A549 (cell line): ENCODE results near the gene NACC2. TPM values are rescaled to one million over a fixed set of nuclear protein-coding genes. Genes with fewer than 3 reads are reported as not detected.

Experiments used
- ATAC-seq, 2 experiments: fragments of 200-7000 bp in 1 of 2; fragments of >200 bp in 1 of 2; cut with Nextera tagmentation in 1 of 2; cut with Tn5 transposase in 1 of 2; 3 replicates each; pipeline versions ENCODE4 v1.8.0 to v1.9.1; 2018 to 2020; ENCODE audit warnings: mild to moderate bottlenecking in 1 of 2, moderate library complexity in 1 of 2
- CTCF ChIA-PET: fragments of 300-600 bp; sonication (Branson Sonifier 250); formaldehyde crosslinking; extraction: SDS; loops from one replicate; lab custom pipeline; 2021; ENCODE audit warnings: antibody characterized with exemption, inconsistent platforms; lab: Yijun Ruan, JAX
- POLR2A ChIA-PET: fragments of 350-600 bp; formaldehyde crosslinking; extraction: SDS; loops from one replicate; lab custom pipeline; 2021; ENCODE audit warnings: antibody characterized with exemption, inconsistent platforms; lab: Yijun Ruan, JAX
- DNase-seq, 2 experiments: peaks; one replicate each; pipeline versions ENCODE4 v3.0.0 to v3.0.0-alpha.2; 2011 to 2016; ENCODE audit warnings: low read depth in 1 of 2, low spot score in 1 of 2
- FAIRE-seq: peaks from 2 replicates; lab custom pipeline; 2011; peaks lifted over from hg19 to GRCh38; lab: Jason Lieb, UNC
- H3K27ac ChIP-seq, 2 experiments: fragments of >200 bp; sonication (Bioruptor Twin); formaldehyde crosslinking; 3 replicates each; pipeline ENCODE4 v1.5.1; 2016 to 2017
- H3K4me1 ChIP-seq: fragments of >200 bp; sonication (Bioruptor Twin); formaldehyde crosslinking; 3 replicates; pipeline ENCODE4 v1.6.1; 2016
- H3K4me2 ChIP-seq: fragments of >200 bp; sonication (Bioruptor Twin); formaldehyde crosslinking; 3 replicates; pipeline ENCODE4 v1.6.1; 2016
- H3K4me3 ChIP-seq: fragments of >200 bp; sonication (Bioruptor Twin); formaldehyde crosslinking; 3 replicates; pipeline ENCODE4 v1.5.1; 2016
- H3K9me3 ChIP-seq: fragments of >200 bp; sonication (Bioruptor Twin); formaldehyde crosslinking; 3 replicates; pipeline ENCODE4 v1.6.1; 2016
- CBX8 ChIP-seq: fragments of 200-600 bp; sonication (generic); IDR thresholded peaks from 2 replicates; pipeline ENCODE4 v1.6.1; 2016
- CEBPB ChIP-seq, 2 experiments: fragments of >200 bp in 1 of 2; sonication (Bioruptor Twin) in 1 of 2; formaldehyde crosslinking in 1 of 2; IDR thresholded peaks; 2 replicates each; pipeline ENCODE4 v1.6.1; 2012 to 2016
- EHF ChIP-seq: fragments of 250-450 bp; sonication (Bioruptor Pico); IDR thresholded peaks from 2 replicates; pipeline ENCODE4 v1.5.0; 2020; ENCODE audit warnings: mild to moderate bottlenecking
- EHMT2 ChIP-seq: fragments of 200-600 bp; sonication (generic); IDR thresholded peaks from 2 replicates; pipeline ENCODE4 v1.6.1; 2016; ENCODE audit warnings: antibody characterized with exemption, low read depth, mild to moderate bottlenecking, moderate library complexity
- EP300 ChIP-seq, 2 experiments: fragments of >200 bp; sonication (Bioruptor Twin); formaldehyde crosslinking; IDR thresholded peaks; 2 replicates in 1 of 2; 3 replicates in 1 of 2; pipeline ENCODE4 v1.6.1; 2016 to 2017
- HES2 ChIP-seq: fragments of >200 bp; sonication (Bioruptor Twin); formaldehyde crosslinking; IDR thresholded peaks from 2 replicates; pipeline ENCODE4 v1.6.1; 2016
- HEYL ChIP-seq: fragments of 250-450 bp; sonication (Bioruptor Pico); IDR thresholded peaks from 2 replicates; pipeline ENCODE4 v1.8.0; 2021; ENCODE audit warnings: mild to moderate bottlenecking, moderate library complexity
- HOXB5 ChIP-seq: fragments of 250-450 bp; sonication (Bioruptor Pico); IDR thresholded peaks from 2 replicates; pipeline ENCODE4 v1.5.0; 2020; ENCODE audit warnings: mild to moderate bottlenecking, moderate library complexity
- KDM5A ChIP-seq: fragments of 200-600 bp; sonication (generic); IDR thresholded peaks from 2 replicates; pipeline ENCODE4 v1.6.1; 2016; ENCODE audit warnings: antibody characterized with exemption, mild to moderate bottlenecking
- MAZ ChIP-seq: fragments of 150-350 bp; IDR thresholded peaks from 2 replicates; pipeline ENCODE4 v1.6.1; 2014; ENCODE audit warnings: antibody characterized with exemption, low read depth, low read length, borderline replicate concordance
- MYC ChIP-seq: IDR thresholded peaks from 2 replicates; pipeline ENCODE4 v1.6.1; 2012; ENCODE audit warnings: mild to moderate bottlenecking, inconsistent platforms, low read length, improper control_type of control experiment, borderline replicate concordance
- NPAS2 ChIP-seq: fragments of 250-450 bp; sonication (Bioruptor Pico); IDR thresholded peaks from 2 replicates; pipeline ENCODE4 v1.8.0; 2022; ENCODE audit warnings: mild to moderate bottlenecking, moderate library complexity, borderline replicate concordance
- PBX3 ChIP-seq: IDR thresholded peaks from 2 replicates; pipeline ENCODE4 v1.6.1; 2012
- RARB ChIP-seq: fragments of 250-450 bp; sonication (Bioruptor Pico); IDR thresholded peaks from 2 replicates; pipeline ENCODE4 v1.8.0; 2021; ENCODE audit warnings: mild to moderate bottlenecking, moderate library complexity
- RNF2 ChIP-seq: fragments of 200-600 bp; sonication (generic); IDR thresholded peaks from 2 replicates; pipeline ENCODE4 v1.6.1; 2016; ENCODE audit warnings: low read depth, mild to moderate bottlenecking, antibody characterized with exemption, moderate library complexity, borderline replicate concordance
- ZNF302 ChIP-seq: fragments of 250-450 bp; sonication (Bioruptor Pico); IDR thresholded peaks from 2 replicates; pipeline ENCODE4 v1.9.0; 2021; ENCODE audit warnings: inconsistent platforms, mild to moderate bottlenecking, moderate library complexity
- ZSCAN20 ChIP-seq: fragments of 250-450 bp; sonication (Bioruptor Pico); IDR thresholded peaks from 2 replicates; pipeline ENCODE4 v1.8.0; 2022; ENCODE audit warnings: mild to moderate bottlenecking, moderate library complexity
- WGBS: methylation state at CpG from one replicate; pipeline ENCODE4 v1.1.6; 2017; ENCODE audit errors: missing lambda C conversion rate; 5-methylcytosine and 5-hydroxymethylcytosine counted together
- polyA plus RNA-seq, 4 experiments: library from polyadenylated mRNA; depleted of rRNA in 3 of 4; stranded (reverse); fragments of >200 nt; fragmentation: RNase III in 1 of 4; extraction: RNeasy Plus Mini Kit Qiagen cat#74134 plus additional on column Dnase treatment in 1 of 4; gene quantifications; 2 replicates in 3 of 4; 3 replicates in 1 of 4; pipeline ENCODE4 v1.2.3, GENCODE V29; 2011 to 2017
- TF ChIP-seq, protein P1 (sequence below): fragments of >200 bp; sonication (Bioruptor Twin); formaldehyde crosslinking; IDR thresholded peaks from 3 replicates; pipeline ENCODE4 v1.5.1; 2016
- TF ChIP-seq, protein P2 (sequence below): IDR thresholded peaks from 2 replicates; pipeline ENCODE4 v1.6.1; 2012
- TF ChIP-seq, protein P3 (sequence below): fragments of 450-650 bp; IDR thresholded peaks from 2 replicates; pipeline ENCODE4 v1.6.1; 2014; ENCODE audit warnings: antibody characterized with exemption

Gene NACC2
- polyA plus RNA-seq, 2 of the 4 experiments (the other 2 are of a cell fraction): 16.1 to 28.4 TPM

GRCh38 chr9:136132512-136133050 lies 37.5 kb upstream of the NACC2 start:
- peak overlapping the region; percentile 58; the same call in 1 of the 3 replicates for H3K4me3 ChIP-seq
- POLR2A ChIA-PET: interaction anchor here (0.6 kb wide), 2 partner anchors 38 to 85 kb away, joined by 3 read pairs; no protein-coding TSS in a partner anchor
- H3K4me1 ChIP-seq: peaks cover 8% of the 10 kb centered on the region; the same call in 2 of the 3 replicates
- FAIRE-seq (no peak), DNase-seq (no peak)
- H3K4me2 ChIP-seq: peak overlapping the region; percentile 93
- no peaks in the 10 kb centered on the region for H3K9me3 ChIP-seq
- 67% methylated on average over 23 of the region's 52 CpGs for WGBS
- no peak for TF ChIP-seq HEYL (CRISPR knock-in tag)
- TF ChIP-seq HOXB5 (CRISPR knock-in tag): no peak
- TF ChIP-seq, protein P1, sequence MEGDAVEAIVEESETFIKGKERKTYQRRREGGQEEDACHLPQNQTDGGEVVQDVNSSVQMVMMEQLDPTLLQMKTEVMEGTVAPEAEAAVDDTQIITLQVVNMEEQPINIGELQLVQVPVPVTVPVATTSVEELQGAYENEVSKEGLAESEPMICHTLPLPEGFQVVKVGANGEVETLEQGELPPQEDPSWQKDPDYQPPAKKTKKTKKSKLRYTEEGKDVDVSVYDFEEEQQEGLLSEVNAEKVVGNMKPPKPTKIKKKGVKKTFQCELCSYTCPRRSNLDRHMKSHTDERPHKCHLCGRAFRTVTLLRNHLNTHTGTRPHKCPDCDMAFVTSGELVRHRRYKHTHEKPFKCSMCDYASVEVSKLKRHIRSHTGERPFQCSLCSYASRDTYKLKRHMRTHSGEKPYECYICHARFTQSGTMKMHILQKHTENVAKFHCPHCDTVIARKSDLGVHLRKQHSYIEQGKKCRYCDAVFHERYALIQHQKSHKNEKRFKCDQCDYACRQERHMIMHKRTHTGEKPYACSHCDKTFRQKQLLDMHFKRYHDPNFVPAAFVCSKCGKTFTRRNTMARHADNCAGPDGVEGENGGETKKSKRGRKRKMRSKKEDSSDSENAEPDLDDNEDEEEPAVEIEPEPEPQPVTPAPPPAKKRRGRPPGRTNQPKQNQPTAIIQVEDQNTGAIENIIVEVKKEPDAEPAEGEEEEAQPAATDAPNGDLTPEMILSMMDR: no peak
- no peak for TF ChIP-seq RARB (CRISPR knock-in tag)
- TF ChIP-seq, protein P2, sequence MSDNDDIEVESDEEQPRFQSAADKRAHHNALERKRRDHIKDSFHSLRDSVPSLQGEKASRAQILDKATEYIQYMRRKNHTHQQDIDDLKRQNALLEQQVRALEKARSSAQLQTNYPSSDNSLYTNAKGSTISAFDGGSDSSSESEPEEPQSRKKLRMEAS: no peak
- TF ChIP-seq ZNF302 (CRISPR knock-in tag): no peak
- TF ChIP-seq CBX8: no peak
- no peak for TF ChIP-seq EHF (CRISPR knock-in tag)
- TF ChIP-seq ZSCAN20 (CRISPR knock-in tag): no peak
- no peak for TF ChIP-seq RNF2
- TF ChIP-seq EHMT2: no peak
- TF ChIP-seq HES2: no peak
- no peak for TF ChIP-seq CEBPB (IDR thresholded peaks at IDR 0.05)
- TF ChIP-seq MYC: no peak
- TF ChIP-seq MAZ: no peak
- TF ChIP-seq, all 56 proteins: peak for 0
- no peak for ATAC-seq
- peak overlapping the region in 1 of 2 experiments; percentile 91; a peak in 2 of 6 replicates for H3K27ac ChIP-seq
- CTCF ChIA-PET: interaction anchor here (0.6 to 3.9 kb wide), 9 partner anchors 11 to 151 kb away, joined by 3 to 17 read pairs (median 4); no protein-coding TSS in a partner anchor

DNA sequence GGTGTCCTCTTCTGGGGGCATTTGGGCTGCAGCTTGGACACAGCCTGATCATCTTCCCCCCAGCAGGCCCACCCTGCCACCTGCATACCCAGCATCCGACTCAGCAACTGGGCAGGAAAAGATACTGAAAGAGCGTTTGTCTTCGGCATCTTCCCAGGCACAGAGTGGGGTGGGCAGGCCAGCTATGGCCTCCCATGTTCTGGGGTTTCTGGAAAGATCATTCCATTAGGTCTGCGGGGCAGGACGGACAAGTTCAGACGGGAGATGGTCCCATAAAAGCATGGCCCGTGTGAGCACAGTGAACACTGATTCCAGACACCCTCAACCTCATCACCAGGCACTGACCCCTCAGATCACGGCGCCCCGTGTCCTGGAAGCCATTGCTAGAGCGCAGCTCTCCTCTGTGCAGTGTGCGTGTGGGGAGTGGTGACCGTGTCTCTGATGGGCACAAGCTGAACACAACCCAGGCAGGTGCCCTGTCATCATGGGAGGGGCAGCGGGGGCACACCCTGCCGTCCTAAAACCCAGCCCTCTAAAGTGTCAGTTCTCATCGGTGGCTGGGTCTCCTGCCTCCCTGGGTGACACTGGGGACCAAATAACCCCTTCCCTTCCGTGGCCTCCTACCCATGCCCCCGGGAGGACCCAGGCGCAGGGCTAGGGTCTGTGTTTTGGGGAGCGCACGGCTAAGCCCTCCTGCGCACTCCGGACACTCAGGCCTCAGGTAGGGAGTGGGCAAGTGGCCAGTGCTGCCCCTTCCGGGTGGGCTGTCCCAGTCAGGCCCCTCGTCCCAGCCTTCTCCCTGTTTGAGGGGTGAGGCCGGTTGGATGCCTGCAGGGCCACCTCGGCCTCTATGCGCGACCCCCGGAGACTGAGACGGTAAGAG lies 36.8 kb upstream of the NACC2 start:
- H3K4me3 ChIP-seq: no peak overlapping the region
- POLR2A ChIA-PET: interaction anchor here (0.6 kb wide), 1 partner anchor 38 kb away, joined by 3 read pairs; no protein-coding TSS in a partner anchor
- no peak overlapping the region for H3K27ac ChIP-seq
- WGBS: 65% methylated on average over 13 of the region's 31 CpGs
- no peak for DNase-seq
- no peak overlapping the region for H3K4me2 ChIP-seq
- CTCF ChIA-PET: interaction anchor here (1.4 to 3.9 kb wide), 5 partner anchors 11 to 151 kb away, joined by 4 to 17 read pairs (median 6); no protein-coding TSS in a partner anchor
- H3K9me3 ChIP-seq: no peaks in the 10 kb centered on the region
- TF ChIP-seq KDM5A (no peak), NPAS2 (CRISPR knock-in tag) (no peak), EP300 (IDR thresholded peaks at IDR 0.05) (no peak), PBX3 (no peak), HES2 (no peak), MAZ (no peak), HEYL (CRISPR knock-in tag) (no peak)
- TF ChIP-seq, protein P3, sequence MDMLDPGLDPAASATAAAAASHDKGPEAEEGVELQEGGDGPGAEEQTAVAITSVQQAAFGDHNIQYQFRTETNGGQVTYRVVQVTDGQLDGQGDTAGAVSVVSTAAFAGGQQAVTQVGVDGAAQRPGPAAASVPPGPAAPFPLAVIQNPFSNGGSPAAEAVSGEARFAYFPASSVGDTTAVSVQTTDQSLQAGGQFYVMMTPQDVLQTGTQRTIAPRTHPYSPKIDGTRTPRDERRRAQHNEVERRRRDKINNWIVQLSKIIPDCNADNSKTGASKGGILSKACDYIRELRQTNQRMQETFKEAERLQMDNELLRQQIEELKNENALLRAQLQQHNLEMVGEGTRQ: no peak
- H3K4me1 ChIP-seq: peaks cover 8% of the 10 kb centered on the region; the same call in 2 of the 3 replicates
- peak; percentile 4 to 13; a peak in 3 of 6 replicates for ATAC-seq
- no peak for FAIRE-seq
